ENCODE results near the gene TMEM175. TPM values are rescaled to one million over a fixed set of nuclear protein-coding genes. Genes with fewer than 3 reads are reported as not detected.
A peak's percentile ranks its signal among the peaks of the same experiment; 100 is the strongest.
"Not testable (repeated sequence)": the region's sequence is repeated elsewhere in the genome, so short reads cannot be mapped to it uniquely, and the experiment has no call there.

The TMEM175 gene
- total and polyA plus RNA-seq, 9 of the 15 experiments (the other 6 are each of a cell fraction or from before 2014, with no cell fraction given), result 0.13 to 30.9 (median 9.4) TPM

- TF ChIP-seq RAD21 (CRISPR knock-in tag; conservative IDR thresholded peaks at IDR 0.05 in 1 of 2, IDR thresholded peaks at IDR 0.05 in 1 of 2) (no peak), RBM39 (optimal IDR thresholded peaks at IDR 0.05; ENCODE audit: low read depth, low read length) (no peak), HNRNPH1 (optimal IDR thresholded peaks at IDR 0.05; ENCODE audit: low read depth, low read length) (no peak), KHSRP (IDR thresholded peaks at IDR 0.05) (no peak)
These were observed 65.9 kb downstream of the TMEM175 start (continued) for GRCh38 chr4:998096-998691.

GRCh38 chr4:999240-999863, 67.1 kb downstream of the TMEM175 start:
- H4K20me1 ChIP-seq (replicated peaks; ENCODE audit: control insufficient read depth, insufficient read depth, low read length); in situ Hi-C loops (cut with MboI); POLR2A ChIA-PET; H3K4me2 ChIP-seq (ENCODE audit: insufficient read depth, low read length); H3K27me3 ChIP-seq (ENCODE audit: control insufficient read depth in 2 of 2, insufficient read depth in 2 of 2, low read length in 2 of 2); H2AFZ ChIP-seq (ENCODE audit: low read depth, low read length); H3K9ac ChIP-seq (ENCODE audit: insufficient read depth in 1 of 2, low read depth in 2 of 2, low read length in 2 of 2); CTCF ChIA-PET (ENCODE audit: low intra/inter-chr PET ratio); H3K9me3 ChIP-seq (replicated peaks; ENCODE audit: control insufficient read depth, insufficient read depth, low read depth, low read length); H3K27ac ChIP-seq (ENCODE audit: extremely low read depth, low read depth, low read length); DNase-seq (ENCODE audit: extremely low read depth in 1 of 4, low spot score in 3 of 4); ATAC-seq; H3K4me3 ChIP-seq; H3K9me1 ChIP-seq (ENCODE audit: control insufficient read depth, insufficient read depth, low read length); BruUV-seq (replicated peaks); H3K36me3 ChIP-seq (ENCODE audit: control insufficient read depth, insufficient read depth, low read length); FAIRE-seq: not testable (repeated sequence)
- intact Hi-C loops (cut with micrococcal nuclease), result loop anchor here (10.0 kb wide), 1 partner anchor 45 kb away; no protein-coding TSS in a partner anchor
- peaks cover 13% of the 10 kb centered on the region; the same call in 2 of the 3 replicates for H3K79me2 ChIP-seq (ENCODE audit: control insufficient read depth, insufficient read depth, low read length)
- TF ChIP-seq POLR2G (IDR thresholded peaks at IDR 0.05; ENCODE audit: low read depth, low read length), result peak; percentile 51; the same call in 1 of the 2 replicates
- WGBS (ENCODE audit: insufficient coverage, low coverage, missing lambda C conversion rate), result 82% methylated on average over 10 of the region's 21 CpGs
- peaks cover 20 to 59% of the 10 kb centered on the region in 2 experiments for H3K4me1 ChIP-seq (replicated peaks in 1 of 2; ENCODE audit: control insufficient read depth in 2 of 2, insufficient read depth in 2 of 2, low read length in 2 of 2)

Data from K562 (cell line).